HFFc6 (cell line): Measurements from ENCODE around the gene SLC8A1. TPM values are rescaled to one million over a fixed set of nuclear protein-coding genes. Genes with fewer than 3 reads are reported as not detected.

ENCODE experiments used
- DNase-seq: peaks from one replicate; pipeline ENCODE4 v3.0.0-alpha.2; 2018
- H3K27ac Mint-ChIP-seq: 2 replicates; pipeline ENCODE4 v1.8.0; 2020; ENCODE audit warnings: mild to moderate bottlenecking, mixed read lengths
- H3K27me3 Mint-ChIP-seq: 2 replicates; pipeline ENCODE4 v1.8.0; 2021; ENCODE audit warnings: mild to moderate bottlenecking, moderate library complexity, mixed read lengths; ENCODE audit not compliant: insufficient read depth
- H3K36me3 Mint-ChIP-seq: 2 replicates; pipeline ENCODE4 v1.8.0; 2021; ENCODE audit warnings: low read depth, mixed read lengths
- H3K4me1 Mint-ChIP-seq: 2 replicates; pipeline ENCODE4 v1.8.0; 2020; ENCODE audit warnings: low read depth, mixed read lengths
- H3K4me3 Mint-ChIP-seq: 2 replicates; pipeline ENCODE4 v1.8.0; 2020; ENCODE audit warnings: mild to moderate bottlenecking, moderate library complexity, mixed read lengths
- H3K9me3 Mint-ChIP-seq: 2 replicates; pipeline ENCODE4 v1.8.0; 2020; ENCODE audit warnings: mild to moderate bottlenecking, mixed read lengths
- total RNA-seq, 6 experiments: library from RNA; stranded (reverse); fragmentation: NEBNext Ultra II Directional; extraction: Animal tissue kit (Norgen Biotek cat#: 25700); gene quantifications; 2 replicates in 1 of 6; 3 replicates in 5 of 6; pipeline ENCODE4 v1.2.3, GENCODE V29; 2021
- TF ChIP-seq, protein P1 (sequence below): fragments of 200-600 bp; sonication (generic); IDR thresholded peaks from 2 replicates; pipeline ENCODE4 v1.5.0; 2021; ENCODE audit warnings: antibody characterized with exemption, mild to moderate bottlenecking

The SLC8A1 gene
- total RNA-seq, 6 experiments from 2014 or later = 71.5 to 96.9 (median 92.2) TPM

DNA sequence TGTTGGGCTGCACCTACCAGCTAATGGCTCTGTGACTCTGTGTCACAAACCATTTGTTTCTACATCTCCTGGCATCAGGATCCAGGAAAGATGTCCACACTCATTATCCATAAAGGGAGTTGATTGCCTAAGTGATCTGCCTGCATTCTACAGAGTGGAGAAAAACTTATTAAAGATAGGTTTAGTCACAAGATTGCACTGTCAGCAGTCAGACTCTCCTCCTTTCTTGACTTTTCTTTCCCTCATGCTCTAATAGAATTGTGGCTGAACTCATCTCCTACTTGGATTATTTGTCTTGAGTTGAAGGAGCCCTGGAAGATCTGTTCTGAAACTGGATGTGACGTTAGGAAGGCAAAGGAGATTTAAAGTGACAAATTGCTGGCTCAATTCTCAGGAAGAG lies 152.7 kb downstream of the SLC8A1 start:
- H3K4me3 Mint-ChIP-seq = no peak overlapping the region
- H3K9me3 Mint-ChIP-seq = no peaks in the 10 kb centered on the region
- TF ChIP-seq, protein P1, sequence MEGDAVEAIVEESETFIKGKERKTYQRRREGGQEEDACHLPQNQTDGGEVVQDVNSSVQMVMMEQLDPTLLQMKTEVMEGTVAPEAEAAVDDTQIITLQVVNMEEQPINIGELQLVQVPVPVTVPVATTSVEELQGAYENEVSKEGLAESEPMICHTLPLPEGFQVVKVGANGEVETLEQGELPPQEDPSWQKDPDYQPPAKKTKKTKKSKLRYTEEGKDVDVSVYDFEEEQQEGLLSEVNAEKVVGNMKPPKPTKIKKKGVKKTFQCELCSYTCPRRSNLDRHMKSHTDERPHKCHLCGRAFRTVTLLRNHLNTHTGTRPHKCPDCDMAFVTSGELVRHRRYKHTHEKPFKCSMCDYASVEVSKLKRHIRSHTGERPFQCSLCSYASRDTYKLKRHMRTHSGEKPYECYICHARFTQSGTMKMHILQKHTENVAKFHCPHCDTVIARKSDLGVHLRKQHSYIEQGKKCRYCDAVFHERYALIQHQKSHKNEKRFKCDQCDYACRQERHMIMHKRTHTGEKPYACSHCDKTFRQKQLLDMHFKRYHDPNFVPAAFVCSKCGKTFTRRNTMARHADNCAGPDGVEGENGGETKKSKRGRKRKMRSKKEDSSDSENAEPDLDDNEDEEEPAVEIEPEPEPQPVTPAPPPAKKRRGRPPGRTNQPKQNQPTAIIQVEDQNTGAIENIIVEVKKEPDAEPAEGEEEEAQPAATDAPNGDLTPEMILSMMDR = no peak
- peaks cover 20% of the 10 kb centered on the region for H3K4me1 Mint-ChIP-seq
- H3K27me3 Mint-ChIP-seq = peaks cover 2% of the 10 kb centered on the region
- H3K36me3 Mint-ChIP-seq = no peaks in the 10 kb centered on the region; the same call in 1 of the 2 replicates
- H3K27ac Mint-ChIP-seq = no peak overlapping the region
- no peak for DNase-seq

DNA sequence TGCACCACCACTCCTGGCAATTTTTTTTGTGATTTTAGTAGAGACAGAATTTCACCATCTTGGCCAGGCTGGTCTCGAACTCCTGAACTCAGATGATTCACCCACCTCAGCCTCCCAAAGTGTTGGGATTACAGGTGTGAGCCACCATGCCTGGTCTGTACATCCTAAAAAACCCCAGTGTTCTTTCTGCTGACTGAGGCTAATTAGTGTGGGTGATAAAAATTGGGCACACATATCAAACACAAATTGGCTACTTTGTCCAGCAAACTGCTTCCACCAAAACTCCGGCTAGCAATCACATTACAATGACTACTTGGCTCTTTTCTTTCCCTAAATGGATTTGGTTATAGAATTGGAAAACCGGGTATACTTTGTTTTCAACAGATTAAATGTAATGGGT lies 153.9 kb downstream of the SLC8A1 start:
- TF ChIP-seq, protein P1 = no peak
- Mint-ChIP-seq H3K4me3 (no peak overlapping the region), H3K36me3 (no peaks in the 10 kb centered on the region; the same call in 1 of the 2 replicates), H3K4me1 (peaks cover 16% of the 10 kb centered on the region), H3K27me3 (peaks cover 2% of the 10 kb centered on the region), H3K27ac (no peak overlapping the region), H3K9me3 (no peaks in the 10 kb centered on the region)
- DNase-seq = no peak

DNA sequence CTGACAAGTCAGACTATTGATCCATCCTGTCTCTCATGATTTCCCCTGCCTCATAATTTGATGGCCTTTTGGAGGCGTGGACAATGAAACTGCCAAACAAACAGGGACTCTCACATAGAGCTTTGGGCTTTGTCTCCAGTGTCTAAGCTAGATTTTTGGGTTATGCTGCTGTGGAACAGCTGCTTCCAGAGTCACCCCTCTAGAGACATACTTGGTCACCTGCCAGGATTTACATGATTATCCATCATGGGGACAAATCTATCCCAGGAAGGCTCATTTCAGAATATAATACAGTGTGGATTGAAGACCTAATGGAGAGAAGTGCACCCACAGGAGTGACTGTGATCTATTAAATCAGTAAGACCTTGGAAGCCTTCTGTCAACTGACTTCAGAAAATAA lies 159.6 kb downstream of the SLC8A1 start:
- peaks cover 3% of the 10 kb centered on the region for H3K27me3 Mint-ChIP-seq
- H3K4me3 Mint-ChIP-seq = no peak overlapping the region
- H3K4me1 Mint-ChIP-seq = peaks cover 7% of the 10 kb centered on the region
- H3K36me3 Mint-ChIP-seq = no peaks in the 10 kb centered on the region
- TF ChIP-seq, protein P1 = no peak
- DNase-seq = no peak
- H3K27ac Mint-ChIP-seq = no peak overlapping the region; the same call in 1 of the 2 replicates
- H3K9me3 Mint-ChIP-seq = no peaks in the 10 kb centered on the region

DNA sequence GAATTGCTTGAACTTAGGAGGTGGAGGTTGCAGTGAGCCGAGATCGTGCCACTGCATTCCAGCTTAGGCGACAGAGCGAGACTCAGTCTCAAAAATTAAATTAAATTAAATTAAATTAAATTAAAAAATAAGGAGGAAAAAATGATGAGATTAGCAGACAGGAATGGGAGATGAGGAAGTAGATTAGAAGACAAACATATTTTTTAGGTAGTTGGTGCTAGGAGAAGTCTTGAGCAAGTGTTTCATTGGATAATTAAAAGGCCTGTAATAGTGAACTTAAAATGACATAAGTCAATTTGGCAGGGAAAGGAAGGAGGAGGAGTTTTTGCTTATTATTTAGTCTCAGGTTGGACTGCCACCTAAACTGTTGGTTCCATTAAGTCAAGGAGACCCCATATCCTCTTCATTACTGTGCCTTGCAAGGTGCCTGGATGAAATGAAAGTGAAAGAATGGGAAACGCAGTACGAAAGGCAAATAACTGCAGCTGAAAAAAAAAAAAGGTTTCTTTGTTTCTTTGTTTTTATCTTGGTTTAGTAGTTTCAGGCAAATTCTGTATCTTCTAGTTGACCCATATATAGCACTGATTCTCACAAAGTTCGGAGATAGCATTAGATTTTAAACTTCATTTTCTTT lies 162.0 kb downstream of the SLC8A1 start:
- Mint-ChIP-seq H3K4me1 (peaks cover 26% of the 10 kb centered on the region), H3K4me3 (no peak overlapping the region), H3K27me3 (peaks cover 3% of the 10 kb centered on the region), H3K36me3 (no peaks in the 10 kb centered on the region), H3K27ac (no peak overlapping the region), H3K9me3 (no peaks in the 10 kb centered on the region)
- DNase-seq = no peak
- TF ChIP-seq, protein P1 = no peak

DNA sequence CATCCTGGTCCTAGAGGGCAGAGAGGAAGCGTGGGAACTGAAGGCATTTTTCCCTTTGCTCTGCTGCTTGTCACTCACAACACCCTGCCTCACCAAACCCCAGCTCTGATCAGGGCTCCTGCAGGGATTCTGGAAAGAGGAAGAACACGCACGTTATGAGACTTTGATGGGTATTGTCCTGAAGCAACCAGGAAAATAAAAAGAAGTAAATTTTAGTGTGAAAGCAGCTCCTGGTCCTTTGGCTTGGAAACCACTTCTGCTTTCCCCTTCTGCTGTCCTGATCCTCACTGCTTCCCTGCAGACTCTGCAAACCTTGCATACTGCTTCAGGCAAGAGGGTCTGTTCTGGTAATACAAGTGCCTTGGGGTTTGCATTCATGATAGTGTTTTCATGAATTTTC lies 164.1 kb downstream of the SLC8A1 start:
- Mint-ChIP-seq H3K9me3 (no peaks in the 10 kb centered on the region), H3K4me3 (no peak overlapping the region), H3K27ac (no peak overlapping the region), H3K27me3 (peaks cover 3% of the 10 kb centered on the region), H3K4me1 (peaks cover 42% of the 10 kb centered on the region), H3K36me3 (no peaks in the 10 kb centered on the region)
- TF ChIP-seq, protein P1 = no peak
- no peak for DNase-seq
